Heart left ventricle (tissue), 16 donors: ENCODE measurements around the gene ELAVL2. TPM values are rescaled to one million over a fixed set of nuclear protein-coding genes. Genes with fewer than 3 reads are reported as not detected.

Experiments
- ATAC-seq, 4 donors: fragments of 200-7000 bp; cut with Tn5 transposase; one replicate each; pipeline ENCODE4 v1.9.1; 2020 to 2022; ENCODE audit warnings: moderate library complexity in 4 of 4, mild to moderate bottlenecking in 3 of 4, moderate number of reproducible peaks in 1 of 4
- DNase-seq, 5 donors: peaks; one replicate each; pipeline ENCODE4 v3.0.0-alpha.2; 2020
- H3K27ac ChIP-seq, 12 donors: fragments of 200-600 bp; sonication (generic) in 4 of 12; one replicate each; pipeline versions ENCODE4 v1.5.0 to v1.8.0; 2016 to 2022; ENCODE audit warnings: mild to moderate bottlenecking in 2 of 12
- H3K27me3 ChIP-seq, 9 donors: fragments of 200-600 bp; sonication (generic) in 2 of 9; one replicate each; pipeline versions ENCODE4 v1.5.1 to v1.8.0; 2016 to 2022; ENCODE audit warnings: mild to moderate bottlenecking in 3 of 9
- H3K36me3 ChIP-seq, 9 donors: fragments of 200-600 bp; sonication (generic) in 2 of 9; one replicate each; pipeline versions ENCODE4 v1.5.0 to v1.8.0; 2018 to 2022; ENCODE audit warnings: mild to moderate bottlenecking in 2 of 9
- H3K4me1 ChIP-seq, 12 donors: fragments of 200-600 bp; sonication (generic) in 4 of 12; one replicate each; pipeline versions ENCODE4 v1.5.0 to v1.8.0; 2016 to 2022; ENCODE audit warnings: mild to moderate bottlenecking in 3 of 12
- H3K4me3 ChIP-seq, 12 donors: fragments of 200-600 bp; sonication (generic) in 4 of 12; one replicate each; pipeline versions ENCODE4 v1.5.0 to v1.8.0; 2017 to 2022; ENCODE audit warnings: mild to moderate bottlenecking in 9 of 12, moderate library complexity in 4 of 12
- H3K9me3 ChIP-seq, 12 donors: fragments of 200-600 bp; sonication (generic) in 4 of 12; one replicate each; pipeline versions ENCODE4 v1.5.0 to v1.8.0; 2016 to 2022; ENCODE audit warnings: mild to moderate bottlenecking in 1 of 12
- CTCF ChIP-seq, 12 donors: fragments of 200-600 bp; sonication (generic) in 4 of 12; IDR thresholded peaks; one replicate each; pipeline versions ENCODE4 v1.5.0 to v1.8.0; 2018 to 2022; ENCODE audit warnings: antibody characterized with exemption in 12 of 12, mild to moderate bottlenecking in 5 of 12
- POLR2A ChIP-seq, 2 donors: fragments of 450-650 bp; IDR thresholded peaks; one replicate each; pipeline ENCODE4 v1.6.1; 2017; ENCODE audit warnings: antibody characterized with exemption in 2 of 2, mild to moderate bottlenecking in 2 of 2, moderate library complexity in 2 of 2
- WGBS, 4 donors: extraction: QIAGEN DNeasy Blood & Tissue Kit in 2 of 4; methylation state at CpG; one replicate each; pipeline versions ENCODE4 v1.1.5 to v1.1.7; 2013 to 2018; 5-methylcytosine and 5-hydroxymethylcytosine counted together
- intact Hi-C, 10 donors: fragments of 100-400 bp; cut with DNase I; formaldehyde crosslinking; loops; one replicate each; pipeline versions ENCODE4 v1.11.1 to v1.14.2; 2022
- polyA plus RNA-seq, 2 donors: library from polyadenylated mRNA; stranded (reverse); fragments of 200-250 nt; gene quantifications; one replicate each; pipeline ENCODE4 v1.2.3, GENCODE V29; 2013
- total RNA-seq, 9 donors: library from RNA; depleted of rRNA in 2 of 9; stranded (reverse); fragments of >200 nt in 2 of 9; fragmentation: NEBNext Ultra II Directional in 3 of 9; extraction: Animal tissue kit (Norgen Biotek cat#: 25700) in 3 of 9; gene quantifications; one replicate each; pipeline versions ENCODE4 v1.1.0 to v1.2.4, GENCODE V29; 2016 to 2023
- donor health status: ischemic (EF 13 %, LVEDD 7.1; RV severe dilation, severe dysfunction).
- donor health status: healthy with polysubstance abuse.
- donor health status: DM: no; HTN: yes; CAD: no.
- donor health status: DM: no; HTN: no; CAD: no.
- donor health status: ischemic (EF 25% LVEDD 6.9; RV normal size, moderate dysfunction).
- donor health status: ischemic (EF 25% LVEDD 5.7; RV mildly dilated, moderate dysfunction).
- donor health status: healthy.
- donor health status: DM: yes; HTN: yes; CAD: no.
- donor health status: ischemic (EF 35%, LVEDD 5.7; RV mildly dilated, moderate dysfunction).
- donor health status: nonischemic (EF 11% LVEDD 7.7; RV severe dilation, severe dysfunction).
- donor health status: DM: yes; HTN: yes; CAD: no.
- donor health status: PGD.
- donor health status: ischemic (EF 29% LVEDD 5.4; RV normal size, mild dysfunction).
- donor health status: nonischemic (EF 23%, LVEDD 6.1; RV moderate dilation, normal function).

Gene ELAVL2
- total and polyA plus RNA-seq, 11 donors = 0.08 to 0.30 (median 0.19) TPM; not detected in 6

DNA sequence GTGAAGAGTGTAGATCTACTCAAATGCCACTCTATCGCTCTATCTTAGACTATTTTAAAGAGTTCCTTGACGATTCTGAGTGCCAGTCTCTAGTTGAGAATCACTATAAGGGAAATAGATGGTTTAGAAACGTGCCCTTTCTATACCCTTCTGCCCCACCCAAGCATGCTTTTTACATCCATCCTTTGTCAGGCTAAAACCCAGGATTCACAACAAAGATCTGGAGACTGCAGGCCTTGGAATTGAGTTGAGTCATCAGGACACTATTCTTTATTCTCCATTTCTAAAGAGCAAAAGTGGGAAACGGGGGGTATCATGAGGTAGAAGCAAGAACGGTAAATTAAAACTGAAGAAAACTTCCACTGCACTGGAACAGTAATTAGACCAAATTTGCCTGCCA, 48.7 kb downstream of the ELAVL2 start:
- Histone ChIP-seq H3K9me3 (no peaks in the 10 kb centered on the region), H3K27ac (no peak overlapping the region), H3K27me3 (no peaks in the 10 kb centered on the region), H3K4me3 (no peak overlapping the region), H3K4me1 (peaks cover 0 to 10% (median 0%) of the 10 kb centered on the region in 12 donors), H3K36me3 (no peaks in the 10 kb centered on the region)
- intact Hi-C loops = loop anchor here in 1 of 10 donors (10.0 kb wide), 1 partner anchor 53 kb away; no protein-coding TSS in a partner anchor
- no peak for DNase-seq
- TF ChIP-seq CTCF (IDR thresholded peaks at IDR 0.05) (no peak), POLR2A (IDR thresholded peaks at IDR 0.05) (no peak)
- 83 to 89% (median 85%) methylated on average over 5 of the region's 5 CpGs for WGBS, 4 donors
- ATAC-seq = no peak

DNA sequence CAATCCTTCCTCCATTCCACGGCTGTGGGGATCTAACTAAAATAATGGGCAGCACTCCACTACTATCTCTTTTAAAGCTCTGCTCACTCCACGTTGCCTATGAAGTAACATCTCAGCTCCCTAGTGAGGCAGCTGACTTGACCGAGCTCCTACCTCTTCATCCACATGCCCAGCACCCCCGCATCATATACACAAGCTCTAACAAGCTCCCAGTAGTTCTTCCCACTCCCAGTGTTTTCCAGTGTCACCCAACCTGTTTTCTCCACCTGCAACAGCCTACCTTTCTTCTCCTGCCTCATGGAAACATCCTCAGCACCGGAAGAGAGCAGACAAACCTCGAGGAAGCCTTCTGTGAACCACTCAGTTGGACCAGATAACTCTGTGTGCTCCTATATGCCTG, 50.5 kb downstream of the ELAVL2 start:
- WGBS, 4 donors = 80 to 90% (median 86%) methylated on average over 6 of the region's 6 CpGs
- TF ChIP-seq POLR2A (IDR thresholded peaks at IDR 0.05) = no peak
- no peak for TF ChIP-seq CTCF (IDR thresholded peaks at IDR 0.05)
- Histone ChIP-seq H3K4me3 (no peak overlapping the region), H3K4me1 (peaks cover 0 to 10% (median 0%) of the 10 kb centered on the region in 12 donors), H3K9me3 (peaks cover 0 to under 1% (median 0%) of the 10 kb centered on the region in 12 donors), H3K36me3 (no peaks in the 10 kb centered on the region), H3K27ac (no peak overlapping the region), H3K27me3 (no peaks in the 10 kb centered on the region)
- DNase-seq = no peak
- intact Hi-C loops = loop anchor here in 1 of 10 donors (10.0 kb wide), 1 partner anchor 51 kb away; no protein-coding TSS in a partner anchor
- no peak for ATAC-seq

DNA sequence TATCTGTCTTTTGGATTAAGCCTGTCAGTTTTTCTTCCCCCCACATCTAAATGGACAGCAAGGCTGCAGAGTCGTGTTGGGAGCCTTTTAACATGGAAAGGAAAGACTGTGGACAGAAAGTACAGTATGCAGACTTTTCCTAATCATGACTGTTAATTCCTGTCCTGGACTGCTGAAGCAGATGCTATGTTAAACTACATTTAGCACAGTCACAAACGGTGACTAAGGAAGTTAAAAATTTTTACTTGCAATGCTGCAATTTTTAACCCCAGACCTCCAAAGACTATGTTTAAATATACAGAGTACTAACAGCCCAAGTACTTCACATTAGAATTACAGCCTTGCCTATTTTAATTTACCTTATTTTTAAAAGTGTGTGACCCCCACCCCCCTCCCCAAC, 51.8 kb downstream of the ELAVL2 start:
- Histone ChIP-seq H3K36me3 (no peaks in the 10 kb centered on the region), H3K27me3 (no peaks in the 10 kb centered on the region), H3K4me1 (peaks cover 0 to 6% (median 0%) of the 10 kb centered on the region in 12 donors), H3K9me3 (peaks cover 0 to 5% (median 0%) of the 10 kb centered on the region in 12 donors), H3K4me3 (no peak overlapping the region), H3K27ac (no peak overlapping the region)
- intact Hi-C loops = loop anchor here in 1 of 10 donors (10.0 kb wide), 1 partner anchor 49 kb away; no protein-coding TSS in a partner anchor
- ATAC-seq = no peak
- no peak for TF ChIP-seq POLR2A (IDR thresholded peaks at IDR 0.05)
- no peak for TF ChIP-seq CTCF (IDR thresholded peaks at IDR 0.05)
- DNase-seq = no peak
- WGBS, 4 donors = 20 to 26% (median 21%) methylated on average over 2 of the region's 2 CpGs

DNA sequence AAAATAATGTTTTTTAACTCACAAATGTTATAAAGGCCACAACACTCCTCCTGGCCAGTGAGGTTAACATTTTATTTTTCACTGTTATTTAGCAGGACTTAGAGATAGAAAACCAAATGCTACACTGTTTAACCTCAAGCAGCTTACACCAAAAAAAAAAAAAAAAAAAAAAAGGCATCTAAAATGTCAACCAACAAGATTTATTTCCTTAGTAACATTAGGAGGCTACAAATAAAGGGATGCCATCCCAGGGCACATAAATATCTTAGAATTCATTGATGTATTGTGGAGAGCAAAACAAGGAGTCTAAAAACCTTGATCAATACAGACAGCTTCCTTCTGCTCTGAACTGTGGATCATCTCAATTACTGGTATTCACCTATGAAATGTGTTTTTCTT, 53.7 kb downstream of the ELAVL2 start:
- intact Hi-C loops = loop anchor here in 1 of 10 donors (10.0 kb wide), 1 partner anchor 48 kb away; no protein-coding TSS in a partner anchor
- Histone ChIP-seq H3K36me3 (no peaks in the 10 kb centered on the region), H3K4me3 (no peak overlapping the region), H3K4me1 (no peaks in the 10 kb centered on the region), H3K27ac (no peak overlapping the region), H3K27me3 (no peaks in the 10 kb centered on the region), H3K9me3 (peaks cover 0 to 5% (median 0%) of the 10 kb centered on the region in 12 donors)
- ATAC-seq (no peak), DNase-seq (no peak)
- TF ChIP-seq POLR2A (IDR thresholded peaks at IDR 0.05) = no peak
- no peak for TF ChIP-seq CTCF (IDR thresholded peaks at IDR 0.05)
